H1 (cell line): Measurements from ENCODE around the gene ASXL3. TPM values are rescaled to one million over a fixed set of nuclear protein-coding genes. Genes with fewer than 3 reads are reported as not detected.

Experiments used
- CTCF ChIA-PET: fragments of 300-600 bp; sonication (Branson Sonifier 250); formaldehyde crosslinking; loops from one replicate; lab custom pipeline; 2021; ENCODE audit not compliant: partially characterized antibody; lab: Charles Lee
- POLR2A ChIA-PET: fragments of 300-600 bp; sonication (Branson Sonifier 250); formaldehyde crosslinking; loops from one replicate; lab custom pipeline; 2021; ENCODE audit warnings: inconsistent platforms; ENCODE audit not compliant: partially characterized antibody; lab: Charles Lee
- DNase-seq, 2 experiments: peaks; one replicate each; pipeline versions ENCODE4 v3.0.0 to v3.0.0-alpha.2; 2010 to 2022; ENCODE audit warnings: low spot score in 2 of 2, low read depth in 1 of 2, mixed read lengths in 1 of 2
- FAIRE-seq: peaks from 2 replicates; lab custom pipeline; 2011; peaks lifted over from hg19 to GRCh38; lab: Jason Lieb, UNC
- H2AFZ ChIP-seq: 2 replicates; pipeline ENCODE4 v1.8.1; 2012; ENCODE audit warnings: low read length, inconsistent platforms
- H2AK5ac ChIP-seq: 2 replicates; pipeline ENCODE4 v1.6.1; 2013; ENCODE audit warnings: low read depth, low read length
- H2BK120ac ChIP-seq: replicated peaks from 2 replicates; pipeline ENCODE3; 2013; ENCODE audit warnings: low read depth, low read length, inconsistent platforms
- H2BK12ac ChIP-seq: 2 replicates; pipeline ENCODE4 v1.6.1; 2013; ENCODE audit warnings: low read depth, low read length
- H2BK15ac ChIP-seq: 2 replicates; pipeline ENCODE4 v1.6.1; 2013; ENCODE audit warnings: low read length
- H2BK20ac ChIP-seq: 2 replicates; pipeline ENCODE4 v1.6.1; 2013; ENCODE audit warnings: low read length
- H2BK5ac ChIP-seq: 2 replicates; pipeline ENCODE4 v1.6.1; 2013; ENCODE audit warnings: low read depth, low read length
- H3K14ac ChIP-seq: 2 replicates; pipeline ENCODE4 v1.6.1; 2013; ENCODE audit warnings: inconsistent platforms; ENCODE audit not compliant: insufficient read length
- H3K18ac ChIP-seq: 2 replicates; pipeline ENCODE4 v1.6.1; 2013; ENCODE audit warnings: low read length; ENCODE audit errors: extremely low read depth
- H3K23ac ChIP-seq: 2 replicates; pipeline ENCODE4 v1.6.1; 2013; ENCODE audit warnings: inconsistent platforms; ENCODE audit not compliant: insufficient read length
- H3K23me2 ChIP-seq: 2 replicates; pipeline ENCODE4 v1.6.1; 2013; ENCODE audit warnings: low read depth, low read length
- H3K27ac ChIP-seq: 2 replicates; pipeline ENCODE4 v1.6.1; 2011; ENCODE audit warnings: low read depth, low read length, inconsistent platforms
- H3K27me3 ChIP-seq, 4 experiments: replicated peaks in 1 of 4; 1 replicate in 1 of 4; 2 replicates in 3 of 4; pipeline versions ENCODE4 v1.6.1 to v1.8.1; 2011 to 2013; ENCODE audit warnings: low read length in 3 of 4, mild to moderate bottlenecking in 3 of 4, inconsistent platforms in 2 of 4, mixed read lengths in 2 of 4, moderate library complexity in 1 of 4; ENCODE audit not compliant: control insufficient read depth in 3 of 4, insufficient read depth in 3 of 4; ENCODE audit errors: extremely low read depth in 1 of 4
- H3K36me3 ChIP-seq, 4 experiments: 2 replicates each; pipeline versions ENCODE4 v1.6.1 to v1.8.1; 2011 to 2013; ENCODE audit warnings: mild to moderate bottlenecking in 4 of 4, low read length in 3 of 4, moderate library complexity in 2 of 4, control low read depth in 1 of 4, inconsistent platforms in 1 of 4; ENCODE audit not compliant: insufficient read depth in 4 of 4, control insufficient read depth in 2 of 4
- H3K4ac ChIP-seq: replicated peaks from 2 replicates; pipeline ENCODE3; 2013; ENCODE audit warnings: low read length, low read depth, mixed read lengths, inconsistent platforms; ENCODE audit not compliant: insufficient read length
- H3K4me1 ChIP-seq, 4 experiments: replicated peaks in 1 of 4; 1 replicate in 1 of 4; 2 replicates in 3 of 4; pipeline versions ENCODE4 v1.6.1 to v1.8.1; 2011 to 2013; ENCODE audit warnings: low read length in 3 of 4, inconsistent platforms in 2 of 4, mixed read lengths in 1 of 4; ENCODE audit not compliant: insufficient read depth in 4 of 4, control insufficient read depth in 3 of 4
- H3K4me2 ChIP-seq, 2 experiments: 2 replicates each; pipeline versions ENCODE4 v1.6.1 to v1.8.1; 2011 to 2013; ENCODE audit warnings: low read depth in 2 of 2, low read length in 2 of 2, control low read depth in 1 of 2, inconsistent platforms in 1 of 2, mild to moderate bottlenecking in 1 of 2; ENCODE audit not compliant: insufficient read depth in 1 of 2
- H3K4me3 ChIP-seq, 4 experiments: fragments of 200-600, 300-600 bp in 1 of 4; sonication (generic), shearing (Covaris generic), sonication (Bioruptor Twin) in 1 of 4; 2 replicates each; pipeline versions ENCODE4 v1.5.1 to v1.8.1; 2011 to 2016; ENCODE audit warnings: low read length in 4 of 4, low read depth in 3 of 4, control low read depth in 2 of 4, inconsistent platforms in 2 of 4, mild to moderate bottlenecking in 2 of 4, mixed read lengths in 1 of 4, moderate library complexity in 1 of 4; ENCODE audit not compliant: insufficient read depth in 2 of 4; ENCODE audit errors: extremely low read depth in 1 of 4
- H3K56ac ChIP-seq: replicated peaks from 2 replicates; pipeline ENCODE3; 2013; ENCODE audit warnings: low read depth, mild to moderate bottlenecking, mixed read lengths, low read length, inconsistent platforms; ENCODE audit not compliant: insufficient read length
- H3K79me1 ChIP-seq: 2 replicates; pipeline ENCODE4 v1.6.1; 2013; ENCODE audit warnings: low read depth, low read length, control low read depth
- H3K79me2 ChIP-seq, 2 experiments: 2 replicates each; pipeline versions ENCODE4 v1.6.1 to v1.8.1; 2012 to 2013; ENCODE audit warnings: low read length in 2 of 2, mild to moderate bottlenecking in 2 of 2, inconsistent platforms in 1 of 2; ENCODE audit not compliant: insufficient read depth in 2 of 2, control insufficient read depth in 1 of 2
- H3K9ac ChIP-seq, 4 experiments: replicated peaks in 1 of 4; 1 replicate in 1 of 4; 2 replicates in 3 of 4; pipeline versions ENCODE4 v1.6.1 to v1.8.1; 2011 to 2013; ENCODE audit warnings: low read depth in 3 of 4, low read length in 3 of 4, control low read depth in 2 of 4, mild to moderate bottlenecking in 2 of 4, moderate library complexity in 2 of 4, inconsistent platforms in 1 of 4; ENCODE audit errors: extremely low read depth in 1 of 4
- H3K9me3 ChIP-seq, 2 experiments: 2 replicates each; pipeline versions ENCODE4 v1.6.1 to v1.8.1; 2012 to 2013; ENCODE audit warnings: mild to moderate bottlenecking in 2 of 2, moderate library complexity in 2 of 2, control low read depth in 1 of 2, inconsistent platforms in 1 of 2, low read depth in 1 of 2, low read length in 1 of 2, mixed read lengths in 1 of 2; ENCODE audit not compliant: insufficient read depth in 2 of 2
- H4K20me1 ChIP-seq, 2 experiments: replicated peaks in 1 of 2; 2 replicates each; pipeline versions ENCODE3 to v1.8.1; 2011 to 2013; ENCODE audit warnings: inconsistent platforms in 2 of 2, low read length in 2 of 2, mild to moderate bottlenecking in 1 of 2; ENCODE audit not compliant: insufficient read depth in 2 of 2, control insufficient read depth in 1 of 2
- H4K5ac ChIP-seq: 2 replicates; pipeline ENCODE4 v1.6.1; 2013; ENCODE audit warnings: low read length, low read depth, mixed read lengths, inconsistent platforms; ENCODE audit not compliant: insufficient read length
- H4K8ac ChIP-seq: 2 replicates; pipeline ENCODE4 v1.8.0; 2013; ENCODE audit warnings: mild to moderate bottlenecking, moderate library complexity, low read length, inconsistent platforms; ENCODE audit not compliant: insufficient read depth; ENCODE audit errors: extremely low read depth
- H4K91ac ChIP-seq: replicated peaks from 2 replicates; pipeline ENCODE3; 2013; ENCODE audit warnings: low read length, mixed read lengths, inconsistent platforms; ENCODE audit not compliant: insufficient read length
- BACH1 ChIP-seq: IDR thresholded peaks from 2 replicates; pipeline ENCODE4 v1.6.1; 2012; ENCODE audit warnings: low read length, improper control_type of control experiment
- CEBPB ChIP-seq: IDR thresholded peaks from 2 replicates; pipeline ENCODE4 v1.6.1; 2012; ENCODE audit warnings: low read depth, low read length
- JUND ChIP-seq: IDR thresholded peaks from 2 replicates; pipeline ENCODE4 v1.6.1; 2011; ENCODE audit warnings: mild to moderate bottlenecking, improper control_type of control experiment, low read length
- MAFK ChIP-seq: IDR thresholded peaks from 2 replicates; pipeline ENCODE4 v1.6.1; 2012; ENCODE audit warnings: low read depth, mild to moderate bottlenecking, improper control_type of control experiment, low read length
- NANOG ChIP-seq: IDR thresholded peaks from 2 replicates; pipeline ENCODE4 v1.6.1; 2011; ENCODE audit warnings: low read length, low read depth, mild to moderate bottlenecking, inconsistent platforms; ENCODE audit not compliant: insufficient read depth, poor library complexity, severe bottlenecking
- RAD21 ChIP-seq, 2 experiments: IDR thresholded peaks in 1 of 2; conservative IDR thresholded peaks in 1 of 2; 2 replicates each; pipeline ENCODE4 v1.6.1; 2011; ENCODE audit warnings: low read depth in 2 of 2, low read length in 2 of 2, improper control_type of control experiment in 1 of 2, inconsistent platforms in 1 of 2, mild to moderate bottlenecking in 1 of 2, moderate library complexity in 1 of 2
- TEAD4 ChIP-seq: IDR thresholded peaks from 2 replicates; pipeline ENCODE4 v1.6.1; 2012; ENCODE audit warnings: low read depth, low read length, inconsistent platforms, mixed read lengths
- WGBS, 2 experiments: shearing (Covaris generic) in 1 of 2; methylation state at CpG; one replicate each; pipeline versions ENCODE4 v1.1.6 to v1.1.7; 2013 to 2015; ENCODE audit warnings: low lambda C conversion rate in 2 of 2, mixed read lengths in 2 of 2, inconsistent platforms in 1 of 2, low coverage in 1 of 2, missing lambda C conversion rate in 1 of 2; ENCODE audit not compliant: insufficient replicate concordance in 2 of 2, insufficient coverage in 1 of 2, insufficient read length in 1 of 2; ENCODE audit errors: extremely low coverage in 1 of 2, missing lambda C conversion rate in 1 of 2; 5-methylcytosine and 5-hydroxymethylcytosine counted together
- polyA plus RNA-seq, 7 experiments: library from polyadenylated mRNA; depleted of rRNA in 3 of 7; stranded (reverse) in 5 of 7; unstranded in 2 of 7; fragments of >200 nt in 5 of 7; fragments of 200-250 nt in 2 of 7; gene quantifications; 1 replicate in 5 of 7; 2 replicates in 1 of 7; 4 replicates in 1 of 7; pipeline versions ENCODE4 v1.2.1 to v1.2.3, GENCODE V29; 2011 to 2013; ENCODE audit warnings: missing spikeins in 2 of 7, mixed read lengths in 2 of 7
- total RNA-seq: library from RNA; stranded (reverse); fragmentation: NEBNext Ultra II Directional; extraction: Animal tissue kit (Norgen Biotek cat#: 25700); gene quantifications from 2 replicates; pipeline ENCODE4 v1.2.1, GENCODE V29; 2021

ASXL3 gene
- total and polyA plus RNA-seq, 2 of the 8 experiments (the other 6 are each of a cell fraction or from before 2014, with no cell fraction given), result 0.08 to 1.3 TPM

DNA sequence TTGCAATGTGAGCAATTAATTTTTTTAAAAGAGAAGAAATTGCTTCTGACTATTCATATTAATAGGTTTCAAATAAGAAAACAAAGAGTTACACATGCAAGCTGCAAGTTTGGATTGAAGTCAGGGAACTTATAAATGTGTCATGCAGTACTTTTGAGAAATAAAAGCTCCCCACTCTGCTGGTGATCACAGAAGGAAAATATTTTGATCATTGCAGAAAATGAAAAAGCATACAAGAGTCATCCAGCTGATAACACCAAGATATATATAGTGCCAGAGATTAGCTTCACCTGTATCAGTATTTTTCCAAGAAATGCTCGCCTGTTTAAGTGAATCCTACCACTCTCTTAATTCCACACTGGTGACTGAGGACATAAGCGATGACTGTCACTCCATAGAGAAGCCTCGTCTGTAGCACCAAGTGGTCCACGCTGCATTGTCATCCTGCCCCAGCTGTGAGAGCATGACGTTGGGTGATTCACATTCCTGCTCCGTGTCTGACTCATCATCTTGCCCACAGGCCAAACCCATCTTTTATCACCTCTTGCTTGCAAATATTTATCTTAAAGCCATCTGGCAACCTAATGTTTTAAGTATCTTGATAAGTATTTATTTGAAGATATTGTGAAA, 178.0 kb downstream of the ASXL3 start:
- TF ChIP-seq MAFK (peak; percentile 60; the same call in 1 of the 2 replicates), NANOG (no peak), RAD21 (IDR thresholded peaks at IDR 0.05 in 1 of 2, conservative IDR thresholded peaks at IDR 0.05 in 1 of 2; ENCODE audit: low read depth in 2 of 2, low read length in 2 of 2) (no peak), TEAD4 (0 out of 2 replicates have a peak, but pooled peaks have one; percentile 29), CEBPB (no peak), BACH1 (peak; percentile 88), JUND (peak; percentile 49; the same call in 1 of the 2 replicates)
- CTCF ChIA-PET, result interaction anchor here (1.5 to 2.1 kb wide), 2 partner anchors 11 to 84 kb away, joined by 4 to 7 read pairs; no protein-coding TSS in a partner anchor
- no peak overlapping the region for H4K5ac ChIP-seq
- H2BK20ac ChIP-seq, result no peak overlapping the region
- H3K27ac ChIP-seq, result no peak overlapping the region
- H2AK5ac ChIP-seq, result no peak overlapping the region
- no peak for FAIRE-seq
- H3K4me3 ChIP-seq, result no peak overlapping the region
- H3K79me2 ChIP-seq, result no peaks in the 10 kb centered on the region
- H3K56ac ChIP-seq, result no peak overlapping the region
- no peak overlapping the region for H3K23ac ChIP-seq
- H4K8ac ChIP-seq, result no peak overlapping the region
- WGBS, 2 experiments, result 83% methylated on average over 6 of the region's 6 CpGs; no CpG with 5 or more reads in 1 of the 2 experiments
- no peak overlapping the region for H2BK12ac ChIP-seq
- no peak overlapping the region for H4K91ac ChIP-seq
- DNase-seq, result peak in 1 of 2 experiments; percentile 23
- H3K9me3 ChIP-seq, result no peaks in the 10 kb centered on the region
- H3K27me3 ChIP-seq, result no peaks in the 10 kb centered on the region
- no peaks in the 10 kb centered on the region for H4K20me1 ChIP-seq
- no peak overlapping the region for H3K4me2 ChIP-seq
- H3K4ac ChIP-seq, result no peak overlapping the region
- POLR2A ChIA-PET, result no interaction called here
- no peaks in the 10 kb centered on the region for H3K23me2 ChIP-seq
- no peaks in the 10 kb centered on the region for H3K36me3 ChIP-seq
- no peaks in the 10 kb centered on the region for H3K79me1 ChIP-seq
- H3K4me1 ChIP-seq, result no peaks in the 10 kb centered on the region
- H3K18ac ChIP-seq, result no peak overlapping the region
- H2AFZ ChIP-seq, result no peak overlapping the region
- H3K14ac ChIP-seq, result no peak overlapping the region
- H2BK5ac ChIP-seq, result no peak overlapping the region
- H3K9ac ChIP-seq, result no peak overlapping the region
- no peak overlapping the region for H2BK15ac ChIP-seq
- no peak overlapping the region for H2BK120ac ChIP-seq
